ENCODE measurements around the gene AHDC1. TPM values are rescaled to one million over a fixed set of nuclear protein-coding genes. Genes with fewer than 3 reads are reported as not detected.

Gene AHDC1
- total and polyA plus RNA-seq, 9 of the 15 experiments (the other 6 are each of a cell fraction or from before 2014, with no cell fraction given) = 0.21 to 36.4 (median 4.7) TPM

- TF ChIP-seq ZBTB5 (IDR thresholded peaks at IDR 0.05) (peak; percentile 64; the same call in 1 of the 2 replicates), MYC (IDR thresholded peaks at IDR 0.05; ENCODE audit: low read depth, low read length) (peak; percentile 72), MYC (CRISPR knock-in tag; IDR thresholded peaks at IDR 0.05; ENCODE audit: borderline replicate concordance, low read depth) (no peak), SIX5 (IDR thresholded peaks at IDR 0.05; ENCODE audit: borderline replicate concordance in 1 of 2, insufficient read depth in 1 of 2, low read depth in 1 of 2, low read length in 2 of 2) (no peak), SMARCA4 (IDR thresholded peaks at IDR 0.05) (peak; percentile 58), BACH1 (tag; IDR thresholded peaks at IDR 0.05) (no peak), ZNF589 (CRISPR knock-in tag; IDR thresholded peaks at IDR 0.05; ENCODE audit: low read depth) (no peak), FIP1L1 (IDR thresholded peaks at IDR 0.05; ENCODE audit: low read depth, low read length, poor library complexity, severe bottlenecking) (no peak), GTF2B (IDR thresholded peaks at IDR 0.05; ENCODE audit: extremely low read depth, insufficient read length) (no peak), POLR3A (IDR thresholded peaks at IDR 0.05; ENCODE audit: borderline replicate concordance, extremely low read depth, insufficient read depth, insufficient read length) (no peak), HMBOX1 (IDR thresholded peaks at IDR 0.05) (no peak), SRSF7 (optimal IDR thresholded peaks at IDR 0.05; ENCODE audit: low read depth, low read length) (no peak), HDAC1 (IDR thresholded peaks at IDR 0.05) (peak; percentile 83 to 98), ZBTB9 (CRISPR knock-in tag; IDR thresholded peaks at IDR 0.05) (no peak), PRDM10 (IDR thresholded peaks at IDR 0.05; ENCODE audit: partially characterized antibody) (no peak), LCOR (CRISPR knock-in tag; IDR thresholded peaks at IDR 0.05) (peak; percentile 4; the same call in 1 of the 2 replicates), PML (IDR thresholded peaks at IDR 0.05; ENCODE audit: low read length) (no peak)
Observed at GRCh38 chr1:27526569-27527222, 77.2 kb downstream of the AHDC1 start (continued).

Data from K562 (cell line).